ENCODE measurements around the gene KRTAP4-4. TPM values are rescaled to one million over a fixed set of nuclear protein-coding genes. Genes with fewer than 3 reads are reported as not detected.
"Not testable (repeated sequence)": the region's sequence is repeated elsewhere in the genome, so short reads cannot be mapped to it uniquely, and the experiment has no call there.

Gene KRTAP4-4
- total and polyA plus RNA-seq, 2 donors, result not detected

DNA sequence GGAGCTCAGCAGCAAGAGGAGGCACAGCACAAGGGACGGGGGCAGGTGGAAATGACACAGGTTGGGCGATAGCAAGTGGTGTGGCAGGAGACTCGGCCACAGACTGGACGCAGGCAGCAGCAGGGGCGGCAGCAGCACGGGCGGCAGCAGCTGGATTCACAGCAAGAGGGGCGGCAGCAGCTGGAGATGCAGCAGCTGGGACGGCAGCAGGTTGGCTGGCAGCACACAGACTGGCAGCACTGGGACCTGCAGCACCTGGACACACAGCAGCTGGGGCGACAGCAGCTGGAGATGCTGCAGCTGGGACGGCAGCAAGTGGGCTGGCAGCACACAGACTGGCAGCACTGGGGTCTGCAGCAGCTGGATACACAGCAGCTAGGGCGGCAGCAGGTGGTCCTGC is 20.7 kb downstream of the KRTAP4-4 start:
- 92% methylated on average over 12 of the region's 12 CpGs for WGBS
- not testable (repeated sequence) for H3K36me3 ChIP-seq (ENCODE audit: insufficient read depth); H3K27ac ChIP-seq (ENCODE audit: low read depth); DNase-seq (ENCODE audit: extremely low spot score); H3K4me1 ChIP-seq (ENCODE audit: insufficient read depth); H3K4me3 ChIP-seq (ENCODE audit: low read depth, low read length)

DNA sequence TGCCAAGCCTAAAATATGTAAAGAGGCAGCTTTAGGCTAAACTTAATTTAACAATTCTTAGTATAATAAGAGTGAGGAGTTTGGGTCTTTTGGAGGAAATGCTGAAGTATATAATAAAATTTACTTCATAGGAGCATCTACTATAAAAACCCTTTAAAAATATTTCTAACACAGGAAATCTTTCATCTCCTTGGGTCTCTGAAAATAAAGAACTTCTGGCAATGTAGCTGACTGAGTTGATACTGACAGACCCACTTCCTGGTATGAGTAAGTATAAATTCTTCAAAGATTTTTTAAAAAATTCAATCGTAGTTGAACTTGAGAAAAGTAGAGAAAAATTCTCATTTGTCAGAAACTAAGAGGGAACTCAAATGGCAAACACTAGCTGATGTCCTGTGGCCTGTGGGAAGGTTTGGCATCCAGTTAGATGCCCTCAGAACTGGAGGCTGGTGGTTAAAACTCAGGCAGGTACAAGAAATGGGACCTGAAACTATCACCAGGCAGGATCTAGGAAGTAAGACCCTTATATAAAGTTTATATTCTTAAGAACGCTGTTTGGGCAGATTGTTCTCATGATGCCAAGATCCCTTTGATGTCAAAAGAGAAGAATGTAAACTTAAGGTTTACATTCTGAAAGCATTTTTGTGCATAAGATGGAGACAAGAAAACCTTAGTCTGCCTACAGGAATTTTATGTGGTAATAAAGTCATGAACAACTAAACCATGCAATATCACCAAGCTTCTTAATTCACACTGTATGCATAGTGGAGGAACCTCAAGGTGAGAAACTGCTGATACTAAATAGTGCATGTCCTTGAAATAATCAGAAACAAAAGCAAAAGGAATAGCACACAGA is 26.4 kb downstream of the KRTAP4-4 start:
- no peaks in the 10 kb centered on the region for H3K36me3 ChIP-seq (ENCODE audit: insufficient read depth)
- no peak for DNase-seq (ENCODE audit: extremely low spot score)
- no peak overlapping the region for H3K4me3 ChIP-seq (ENCODE audit: low read depth, low read length)
- H3K4me1 ChIP-seq (ENCODE audit: insufficient read depth), result no peaks in the 10 kb centered on the region
- no peak overlapping the region for H3K27ac ChIP-seq (ENCODE audit: low read depth)
- WGBS, result 23% methylated on average over 2 of the region's 2 CpGs

DNA sequence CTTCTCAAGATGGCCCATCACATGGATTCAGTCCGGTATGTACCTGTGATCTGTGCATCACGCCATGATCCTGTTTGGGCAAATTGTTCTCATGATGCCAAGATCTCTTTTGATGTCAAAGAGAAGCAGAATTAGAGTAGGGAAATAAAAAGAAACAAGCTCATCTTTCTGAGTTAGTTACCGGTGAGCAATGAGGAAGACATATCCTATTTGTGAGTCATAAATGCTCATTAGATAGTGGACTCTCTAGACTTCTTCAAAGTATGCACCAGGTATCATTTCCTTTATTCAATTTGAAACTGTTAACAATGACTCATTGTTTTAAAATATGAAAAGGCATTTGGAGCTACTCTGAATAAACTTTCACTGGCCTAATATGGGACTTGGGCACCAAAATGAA is 28.6 kb downstream of the KRTAP4-4 start:
- Histone ChIP-seq H3K36me3 (ENCODE audit: insufficient read depth) (no peaks in the 10 kb centered on the region), H3K4me3 (ENCODE audit: low read depth, low read length) (no peak overlapping the region), H3K27ac (ENCODE audit: low read depth) (no peak overlapping the region), H3K4me1 (ENCODE audit: insufficient read depth) (no peaks in the 10 kb centered on the region)
- DNase-seq (ENCODE audit: extremely low spot score), result no peak
- 83% methylated on average over 3 of the region's 3 CpGs for WGBS

DNA sequence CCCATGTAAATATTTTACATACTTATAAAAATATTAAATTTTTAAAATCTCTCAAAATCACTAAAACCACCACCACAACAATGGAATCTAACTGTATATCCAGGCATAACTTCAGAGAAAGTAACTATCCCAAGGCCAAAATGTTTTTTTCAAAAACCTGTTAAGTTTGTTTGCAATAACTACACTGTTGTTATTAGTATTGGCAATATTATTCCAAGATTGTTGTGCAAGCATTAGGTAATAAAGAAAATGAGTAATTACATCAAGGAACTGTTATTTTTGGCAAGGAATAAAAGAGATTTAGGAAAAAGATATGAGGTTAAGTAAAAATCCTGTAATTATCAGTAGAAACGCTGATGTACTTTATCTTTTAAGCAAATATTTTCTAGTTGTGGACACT is 33.2 kb downstream of the KRTAP4-4 start:
- DNase-seq (ENCODE audit: extremely low spot score), result no peak
- Histone ChIP-seq H3K4me3 (ENCODE audit: low read depth, low read length) (no peak overlapping the region), H3K36me3 (ENCODE audit: insufficient read depth) (no peaks in the 10 kb centered on the region), H3K4me1 (ENCODE audit: insufficient read depth) (no peaks in the 10 kb centered on the region), H3K27ac (ENCODE audit: low read depth) (no peak overlapping the region)
- WGBS, result 52% methylated on average over 1 of the region's 1 CpG

DNA sequence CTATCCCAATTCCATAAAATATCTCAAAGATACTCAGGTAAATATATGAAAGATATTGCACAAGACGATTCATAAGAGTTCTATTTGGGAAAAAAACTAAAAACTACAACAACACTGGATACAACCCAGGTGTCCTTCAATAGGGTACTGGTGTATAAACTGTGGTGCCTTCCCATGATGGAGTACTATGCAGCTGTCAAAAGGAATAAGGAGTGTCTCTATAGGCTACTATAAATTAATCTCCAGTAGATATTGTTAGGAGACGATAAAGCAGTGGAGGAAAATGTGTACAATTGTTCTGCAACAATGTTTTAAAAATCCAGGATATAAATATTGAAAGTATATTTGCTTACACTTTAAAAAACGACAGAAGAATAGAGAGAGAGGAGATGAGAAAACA is 34.1 kb downstream of the KRTAP4-4 start:
- WGBS, result 86% methylated on average over 3 of the region's 3 CpGs
- Histone ChIP-seq H3K4me1 (ENCODE audit: insufficient read depth) (no peaks in the 10 kb centered on the region), H3K27ac (ENCODE audit: low read depth) (no peak overlapping the region), H3K36me3 (ENCODE audit: insufficient read depth) (no peaks in the 10 kb centered on the region), H3K4me3 (ENCODE audit: low read depth, low read length) (no peak overlapping the region)
- no peak for DNase-seq (ENCODE audit: extremely low spot score)

DNA sequence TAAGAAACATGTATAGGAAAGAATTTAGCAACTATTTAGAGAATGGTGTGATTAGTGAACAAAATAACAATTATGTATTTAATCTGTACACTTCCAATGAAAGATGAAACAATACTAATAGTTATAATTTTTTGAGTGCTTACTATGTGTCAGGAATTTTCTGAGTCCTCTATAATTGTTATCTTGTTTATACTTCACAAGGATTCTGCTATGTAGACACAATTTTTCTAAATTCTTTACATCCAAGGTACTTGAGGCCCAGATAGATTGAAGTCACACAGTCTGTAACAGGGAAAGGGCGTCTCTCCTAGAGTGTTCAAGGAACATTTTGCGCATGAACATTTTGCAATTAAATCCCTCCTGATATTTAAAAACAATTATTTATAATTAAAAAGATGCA is 35.5 kb downstream of the KRTAP4-4 start:
- Histone ChIP-seq H3K4me3 (ENCODE audit: low read depth, low read length) (no peak overlapping the region), H3K27ac (ENCODE audit: low read depth) (no peak overlapping the region), H3K36me3 (ENCODE audit: insufficient read depth) (no peaks in the 10 kb centered on the region), H3K4me1 (ENCODE audit: insufficient read depth) (no peaks in the 10 kb centered on the region)
- no peak for DNase-seq (ENCODE audit: extremely low spot score)
- 94% methylated on average over 2 of the region's 2 CpGs for WGBS

DNA sequence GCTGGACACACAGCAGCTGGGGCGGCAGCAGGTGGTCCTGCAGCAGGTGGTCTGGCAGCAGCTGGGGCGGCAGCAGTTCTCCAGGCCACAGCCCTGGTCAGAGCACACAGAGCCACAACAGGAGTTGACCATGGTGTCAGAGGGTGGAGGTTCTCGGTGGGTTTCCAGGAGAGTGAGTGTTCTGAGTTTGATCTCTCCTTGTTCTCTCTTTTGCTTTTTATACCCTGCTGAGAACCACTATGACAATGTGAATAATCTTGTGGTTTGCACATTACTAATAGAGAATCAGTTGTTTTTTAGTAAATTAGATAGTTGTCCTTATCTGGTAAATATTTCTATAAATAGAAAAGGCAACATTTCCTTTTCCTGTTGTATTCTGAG is 36.6 kb downstream of the KRTAP4-4 start, which contains the start of gene KRTAP4-12:
TSS of gene KRTAP4-12 (minus strand) at position 192 of the 381 bp plus-strand sequence. CDS start at position 132, 60 bp downstream.
- 67% methylated on average over 3 of the region's 3 CpGs for WGBS
- not testable (repeated sequence) for H3K36me3 ChIP-seq (ENCODE audit: insufficient read depth); DNase-seq (ENCODE audit: extremely low spot score); H3K4me3 ChIP-seq (ENCODE audit: low read depth, low read length); H3K27ac ChIP-seq (ENCODE audit: low read depth); H3K4me1 ChIP-seq (ENCODE audit: insufficient read depth)

DNA sequence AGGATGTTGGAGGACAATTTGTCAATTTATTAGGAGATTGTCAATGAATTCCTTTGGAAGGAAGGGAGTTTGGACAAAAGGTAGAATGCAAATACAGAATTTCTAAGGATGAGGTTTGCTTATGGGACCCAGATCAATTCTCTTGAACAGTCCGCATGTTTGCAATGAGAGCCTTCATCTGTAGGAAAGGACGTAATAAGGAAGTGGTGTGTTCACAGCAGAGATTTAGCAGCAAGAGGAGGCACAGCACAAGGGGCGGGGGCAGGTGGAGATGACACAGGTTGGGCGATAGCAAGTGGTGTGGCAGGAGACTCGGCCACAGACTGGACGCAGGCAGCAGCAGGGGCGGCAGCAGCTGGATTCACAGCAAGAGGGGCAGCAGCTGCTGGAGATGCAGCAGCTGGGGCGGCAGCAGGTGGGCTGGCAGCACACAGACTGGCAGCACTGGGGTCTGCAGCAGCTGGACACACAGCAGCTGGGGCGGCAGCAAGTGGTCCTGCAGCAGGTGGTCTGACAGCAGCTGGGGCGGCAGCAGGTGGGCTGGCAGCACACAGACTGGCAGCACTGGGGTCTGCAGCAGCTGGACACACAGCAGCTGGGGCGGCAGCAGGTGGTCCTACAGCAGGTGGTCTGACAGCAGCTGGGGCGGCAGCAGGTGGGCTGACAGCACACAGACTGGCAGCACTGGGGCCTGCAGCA is 37.1 kb downstream of the KRTAP4-4 start:
- H3K4me3 ChIP-seq (ENCODE audit: low read depth, low read length); H3K4me1 ChIP-seq (ENCODE audit: insufficient read depth); H3K36me3 ChIP-seq (ENCODE audit: insufficient read depth); DNase-seq (ENCODE audit: extremely low spot score); H3K27ac ChIP-seq (ENCODE audit: low read depth): not testable (repeated sequence)
- WGBS, result 73% methylated on average over 12 of the region's 12 CpGs

DNA sequence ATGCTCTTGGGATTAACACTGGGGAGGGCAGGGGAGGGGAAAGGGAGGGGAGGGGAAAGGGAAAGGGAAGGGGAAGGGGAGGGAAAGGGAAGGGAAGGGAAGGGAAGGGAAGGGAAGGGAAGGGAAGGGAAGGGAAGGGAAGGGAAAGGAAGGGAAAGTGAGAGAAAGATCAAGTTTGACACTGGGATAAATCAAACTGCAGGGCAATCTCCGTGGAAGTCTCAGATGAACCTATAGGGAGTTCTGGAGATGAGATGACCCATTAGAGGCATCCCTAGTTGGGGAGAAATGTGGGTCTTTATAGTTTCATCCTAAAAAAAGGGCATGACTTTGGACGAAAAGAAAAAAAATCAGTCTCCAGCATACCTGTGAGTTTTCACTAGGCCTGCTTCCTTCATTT is 38.8 kb downstream of the KRTAP4-4 start:
- H3K4me1 ChIP-seq (ENCODE audit: insufficient read depth), result no peaks in the 10 kb centered on the region
- 88% methylated on average over 2 of the region's 2 CpGs for WGBS
- no peak for DNase-seq (ENCODE audit: extremely low spot score)
- H3K27ac ChIP-seq (ENCODE audit: low read depth), result no peak overlapping the region
- no peaks in the 10 kb centered on the region for H3K36me3 ChIP-seq (ENCODE audit: insufficient read depth)
- no peak overlapping the region for H3K4me3 ChIP-seq (ENCODE audit: low read depth, low read length)

DNA sequence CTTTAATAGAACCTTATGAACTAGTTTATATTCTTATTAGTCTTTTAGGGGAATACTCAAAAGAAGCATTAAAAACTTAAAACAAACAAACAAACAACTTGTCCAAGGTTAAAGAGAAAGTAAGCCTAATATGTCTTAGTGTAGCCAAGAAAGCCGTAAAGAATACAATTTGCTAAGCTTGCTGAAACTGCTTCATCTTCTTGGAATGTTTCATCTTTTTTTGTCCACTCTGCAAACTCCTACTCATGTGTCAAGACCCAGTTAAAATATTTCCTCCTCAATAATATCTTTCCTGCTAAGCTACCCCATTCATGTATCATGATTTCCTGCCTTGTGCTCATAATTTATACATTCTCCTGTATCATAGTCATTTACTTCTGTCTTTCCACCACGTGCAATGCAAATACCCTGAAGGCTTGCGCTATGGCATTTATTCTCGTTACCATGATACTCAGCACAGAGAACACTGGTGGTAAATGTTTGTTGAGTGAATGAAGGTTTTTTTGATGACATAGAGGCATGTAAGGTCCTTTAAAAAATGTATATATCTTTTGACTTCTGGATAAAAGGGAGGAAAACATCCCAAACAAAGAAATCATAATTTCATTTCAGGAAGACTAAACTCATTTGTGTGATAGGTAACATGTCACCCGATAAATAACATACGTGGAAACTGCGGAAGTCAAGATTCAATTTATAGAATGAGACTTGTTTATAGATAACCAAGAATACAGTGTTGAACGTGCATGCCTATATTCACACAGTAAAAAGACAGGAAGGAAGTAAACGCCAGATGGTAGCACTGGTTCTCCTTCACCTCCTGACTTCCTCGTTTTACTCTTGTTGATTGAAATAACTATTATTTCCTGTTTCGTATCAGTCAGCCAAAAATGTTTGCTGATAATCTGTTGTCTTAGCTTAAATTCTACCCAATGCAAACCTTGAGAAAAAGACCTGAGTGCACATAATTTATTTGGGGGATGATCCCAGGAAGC is 40.6 kb downstream of the KRTAP4-4 start:
- not testable (repeated sequence) for DNase-seq (ENCODE audit: extremely low spot score); H3K27ac ChIP-seq (ENCODE audit: low read depth); H3K36me3 ChIP-seq (ENCODE audit: insufficient read depth); H3K4me1 ChIP-seq (ENCODE audit: insufficient read depth); H3K4me3 ChIP-seq (ENCODE audit: low read depth, low read length)
- 60% methylated on average over 11 of the region's 11 CpGs for WGBS

DNA sequence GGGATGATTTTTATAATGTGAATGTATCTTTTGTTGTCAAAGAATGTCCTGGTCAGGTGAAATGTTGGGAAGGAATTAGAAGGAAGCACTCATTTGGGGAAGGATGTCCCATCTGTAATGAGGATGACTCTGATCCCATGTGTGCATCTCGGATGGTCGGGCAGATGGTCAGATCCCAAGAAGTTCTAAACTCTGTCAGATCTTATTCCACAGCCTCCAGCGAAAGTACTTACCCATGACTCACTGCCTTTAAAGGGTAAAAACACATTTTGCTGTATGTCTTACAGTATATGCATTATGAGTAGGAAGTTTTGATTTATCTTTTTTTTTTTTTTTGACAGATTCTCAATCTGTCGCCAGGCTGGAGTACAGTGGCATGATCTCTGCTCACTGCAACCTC is 41.8 kb downstream of the KRTAP4-4 start:
- Histone ChIP-seq H3K4me3 (ENCODE audit: low read depth, low read length) (no peak overlapping the region), H3K36me3 (ENCODE audit: insufficient read depth) (no peaks in the 10 kb centered on the region), H3K27ac (ENCODE audit: low read depth) (no peak overlapping the region), H3K4me1 (ENCODE audit: insufficient read depth) (no peaks in the 10 kb centered on the region)
- DNase-seq (ENCODE audit: extremely low spot score), result no peak
- WGBS, result 88% methylated on average over 4 of the region's 4 CpGs

DNA sequence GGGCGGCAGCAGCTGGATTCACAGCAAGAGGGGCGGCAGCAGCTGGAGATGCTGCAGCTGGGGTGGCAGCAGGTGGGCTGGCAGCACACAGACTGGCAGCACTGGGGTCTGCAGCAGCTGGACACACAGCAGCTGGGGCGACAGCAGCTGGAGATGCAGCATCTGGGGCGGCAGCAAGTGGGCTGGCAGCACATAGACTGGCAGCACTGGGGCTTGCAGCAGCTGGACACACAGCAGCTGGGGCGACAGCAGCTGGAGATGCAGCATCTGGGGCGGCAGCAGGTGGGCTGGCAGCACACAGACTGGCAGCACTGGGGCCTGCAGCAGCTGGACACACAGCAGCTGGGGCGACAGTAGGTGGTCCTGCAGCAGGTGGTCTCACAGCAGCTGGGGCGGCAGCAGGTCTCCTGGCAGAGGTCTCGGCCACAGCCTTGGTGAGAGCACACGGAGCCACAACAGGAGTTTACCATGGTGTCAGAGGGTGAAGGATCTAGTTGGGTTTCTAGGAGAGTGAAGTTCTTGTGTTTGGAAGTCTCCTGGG is 42.6 kb downstream of the KRTAP4-4 start, which contains the start of gene KRTAP4-11:
TSS of gene KRTAP4-11 (minus strand) at position 528 of the 541 bp plus-strand sequence. CDS start at position 470, 58 bp downstream.
- H3K36me3 ChIP-seq (ENCODE audit: insufficient read depth); H3K4me1 ChIP-seq (ENCODE audit: insufficient read depth); H3K27ac ChIP-seq (ENCODE audit: low read depth); DNase-seq (ENCODE audit: extremely low spot score); H3K4me3 ChIP-seq (ENCODE audit: low read depth, low read length): not testable (repeated sequence)
- WGBS, result 74% methylated on average over 10 of the region's 10 CpGs

DNA sequence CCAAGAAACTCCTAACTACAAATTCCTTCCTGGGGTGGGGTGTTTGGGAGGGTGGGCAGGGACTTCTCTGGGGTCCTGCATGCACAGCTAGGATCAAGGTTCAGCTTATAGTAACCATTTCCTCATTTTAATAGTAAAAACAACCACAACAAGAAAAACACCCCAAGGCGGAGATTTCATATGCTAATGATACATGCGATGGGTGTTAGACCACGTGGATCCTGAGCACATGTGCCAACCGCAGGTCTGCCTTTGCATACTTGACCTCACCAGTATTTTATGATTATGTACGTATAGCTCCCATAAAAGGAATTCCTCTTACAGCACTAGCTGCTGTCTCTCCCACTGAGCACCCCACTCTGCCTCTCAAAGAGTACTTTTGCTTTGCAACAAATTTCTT is 44.3 kb downstream of the KRTAP4-4 start:
- Histone ChIP-seq H3K27ac (ENCODE audit: low read depth) (no peak overlapping the region), H3K4me3 (ENCODE audit: low read depth, low read length) (no peak overlapping the region), H3K36me3 (ENCODE audit: insufficient read depth) (no peaks in the 10 kb centered on the region), H3K4me1 (ENCODE audit: insufficient read depth) (no peaks in the 10 kb centered on the region)
- DNase-seq (ENCODE audit: extremely low spot score), result no peak
- WGBS, result 47% methylated on average over 5 of the region's 5 CpGs

Data from urinary bladder (tissue), 4 donors.